ENCODE measurements around the gene TTPAL.

Gene TTPAL

GRCh38 chr20:44497761-44498160, 22.1 kb downstream of the TTPAL start:
- no peak for DNase-seq (ENCODE audit: low read depth)

GRCh38 chr20:44500221-44500620, 24.5 kb downstream of the TTPAL start:
- no peak for DNase-seq (ENCODE audit: low read depth)

- no peak for DNase-seq (ENCODE audit: low read depth)
These were observed 25.8 kb downstream of the TTPAL start for GRCh38 chr20:44501448-44501847.

- DNase-seq (ENCODE audit: low read depth), result no peak
These were observed 27.3 kb downstream of the TTPAL start for GRCh38 chr20:44502968-44503367.

GRCh38 chr20:44504402-44505307, 29.0 kb downstream of the TTPAL start:
- DNase-seq (ENCODE audit: low read depth), result no peak

GRCh38 chr20:44509762-44510161, 34.1 kb downstream of the TTPAL start:
- no peak for DNase-seq (ENCODE audit: low read depth)

GRCh38 chr20:44513871-44514270, 38.2 kb downstream of the TTPAL start:
- no peak for DNase-seq (ENCODE audit: low read depth)

GRCh38 chr20:44516491-44516890, 40.8 kb downstream of the TTPAL start:
- DNase-seq (ENCODE audit: low read depth), result no peak

- no peak for DNase-seq (ENCODE audit: low read depth)
These were observed 41.8 kb downstream of the TTPAL start for GRCh38 chr20:44517454-44517853.

- DNase-seq (ENCODE audit: low read depth), result no peak
These were observed 42.6 kb downstream of the TTPAL start for GRCh38 chr20:44518248-44518647.

GRCh38 chr20:44520881-44521280, 45.2 kb downstream of the TTPAL start:
- no peak for DNase-seq (ENCODE audit: low read depth)

GRCh38 chr20:44521484-44522481, 46.1 kb downstream of the TTPAL start, which contains the start of gene SERINC3:
Gene SERINC3, minus strand, starts transcription at chr20:44522070. Its CDS starts 119 bp downstream, at chr20:44521951.
- DNase-seq (ENCODE audit: low read depth), result peak; percentile 94

- no peak for DNase-seq (ENCODE audit: low read depth)
These were observed 47.2 kb downstream of the TTPAL start for GRCh38 chr20:44522841-44523240.

GRCh38 chr20:44523746-44524145, 48.1 kb downstream of the TTPAL start:
- DNase-seq (ENCODE audit: low read depth), result no peak

- DNase-seq (ENCODE audit: low read depth), result no peak
These were observed 50.5 kb downstream of the TTPAL start for GRCh38 chr20:44526129-44526528.

- DNase-seq (ENCODE audit: low read depth), result no peak
These were observed 52.1 kb downstream of the TTPAL start for GRCh38 chr20:44527716-44528199.

- no peak for DNase-seq (ENCODE audit: low read depth)
These were observed 52.6 kb downstream of the TTPAL start for GRCh38 chr20:44528309-44528708.

GRCh38 chr20:44532259-44532980, 56.7 kb downstream of the TTPAL start:
- DNase-seq (ENCODE audit: low read depth), result no peak

- no peak for DNase-seq (ENCODE audit: low read depth)
These were observed 57.3 kb downstream of the TTPAL start for GRCh38 chr20:44532981-44533331.

- DNase-seq (ENCODE audit: low read depth), result no peak
These were observed 58.3 kb downstream of the TTPAL start for GRCh38 chr20:44533928-44534327.

GRCh38 chr20:44536175-44536574, 60.5 kb downstream of the TTPAL start:
- no peak for DNase-seq (ENCODE audit: low read depth)

GRCh38 chr20:44537993-44538392, 62.3 kb downstream of the TTPAL start:
- DNase-seq (ENCODE audit: low read depth), result no peak
